DND-41 (cell line): ENCODE results near the gene PSMC4.

Experiments
- ATAC-seq: fragments of 200-7000 bp; cut with Tn5 transposase; 3 replicates; pipeline ENCODE4 v1.9.1; 2021; ENCODE audit warnings: low read depth; ENCODE audit not compliant: insufficient read depth
- DNase-seq: peaks from one replicate; pipeline ENCODE4 v3.0.0-alpha.2; 2020
- H2AFZ ChIP-seq: 2 replicates; pipeline ENCODE4 v1.6.0; 2012; ENCODE audit warnings: low read depth, low read length
- H3K27ac ChIP-seq: 2 replicates; pipeline ENCODE4 v1.5.1; 2012; ENCODE audit warnings: low read length, inconsistent platforms
- H3K27me3 ChIP-seq: fragments of 200-600 bp; sonication (generic); 2 replicates; pipeline ENCODE4 v1.6.0; 2012; ENCODE audit warnings: low read length, mild to moderate bottlenecking, inconsistent platforms; ENCODE audit not compliant: insufficient read depth, poor library complexity
- H3K36me3 ChIP-seq: 2 replicates; pipeline ENCODE4 v1.5.1; 2012; ENCODE audit warnings: low read length, inconsistent platforms; ENCODE audit not compliant: insufficient read depth
- H3K4me1 ChIP-seq: 2 replicates; pipeline ENCODE4 v1.5.1; 2012; ENCODE audit warnings: mild to moderate bottlenecking, low read length; ENCODE audit not compliant: insufficient read depth
- H3K4me2 ChIP-seq: 2 replicates; pipeline ENCODE4 v1.6.0; 2012; ENCODE audit warnings: mild to moderate bottlenecking, moderate library complexity, low read length, inconsistent platforms; ENCODE audit not compliant: insufficient read depth
- H3K4me3 ChIP-seq, 2 experiments: fragments of 200-600 bp in 1 of 2; shearing (Covaris generic) in 1 of 2; 2 replicates each; pipeline ENCODE4 v1.5.1; 2012 to 2016; ENCODE audit warnings: inconsistent platforms in 2 of 2, low read length in 2 of 2, mild to moderate bottlenecking in 2 of 2, low read depth in 1 of 2, moderate library complexity in 1 of 2
- H3K79me2 ChIP-seq: 2 replicates; pipeline ENCODE4 v1.6.0; 2012; ENCODE audit warnings: low read length, inconsistent platforms; ENCODE audit not compliant: insufficient read depth
- H3K9ac ChIP-seq: 2 replicates; pipeline ENCODE4 v1.6.0; 2012; ENCODE audit warnings: low read depth, mild to moderate bottlenecking, inconsistent platforms, low read length, moderate library complexity
- H3K9me3 ChIP-seq: 2 replicates; pipeline ENCODE4 v1.5.1; 2012; ENCODE audit warnings: low read length, moderate library complexity, mild to moderate bottlenecking, inconsistent platforms; ENCODE audit not compliant: insufficient read depth, severe bottlenecking
- H4K20me1 ChIP-seq: 2 replicates; pipeline ENCODE4 v1.6.0; 2012; ENCODE audit warnings: low read length; ENCODE audit not compliant: insufficient read depth
- CTCF ChIP-seq: IDR thresholded peaks from 2 replicates; pipeline ENCODE4 v1.5.1; 2012; ENCODE audit warnings: borderline replicate concordance, low read length, moderate library complexity, mild to moderate bottlenecking; ENCODE audit not compliant: poor library complexity, severe bottlenecking; ENCODE audit errors: extremely low read depth
- EZH2 ChIP-seq: IDR thresholded peaks from 3 replicates; pipeline ENCODE4 v1.6.1; 2012; ENCODE audit warnings: borderline replicate concordance, low read depth, mild to moderate bottlenecking, moderate library complexity, low read length, inconsistent platforms; ENCODE audit not compliant: severe bottlenecking

Gene PSMC4

GRCh38 chr19:39934584-39935363 is 36.2 kb upstream of the PSMC4 start, which contains the start of gene FCGBP:
Gene FCGBP (minus strand): TSS chr19:39934634.
- Histone ChIP-seq H4K20me1 (no peaks in the 10 kb centered on the region), H3K9ac (no peak within 1 kb of the TSS), H3K27ac (no peak within 1 kb of the TSS; the same call in 1 of the 2 replicates), H3K9me3 (no peaks in the 10 kb centered on the region), H3K36me3 (no peaks in the 10 kb centered on the region), H3K79me2 (no peaks in the 10 kb centered on the region), H3K4me2 (no peak within 1 kb of the TSS), H2AFZ (no peak within 1 kb of the TSS), H3K4me1 (peaks cover 11% of the 10 kb centered on the region), H3K4me3 (no peak within 1 kb of the TSS), H3K27me3 (no peaks in the 10 kb centered on the region)
- ATAC-seq (no peak), DNase-seq (no peak)
- TF ChIP-seq CTCF (no peak), EZH2 (no peak)

- H3K9ac ChIP-seq = no peak overlapping the region
- no peaks in the 10 kb centered on the region for H3K27me3 ChIP-seq
- TF ChIP-seq EZH2 (no peak), CTCF (peak; percentile 14)
- ATAC-seq (no peak), DNase-seq (no peak)
- no peaks in the 10 kb centered on the region for H4K20me1 ChIP-seq
- H2AFZ ChIP-seq = no peak overlapping the region
- H3K27ac ChIP-seq = no peak overlapping the region; the same call in 1 of the 2 replicates
- no peaks in the 10 kb centered on the region for H3K36me3 ChIP-seq
- no peaks in the 10 kb centered on the region for H3K79me2 ChIP-seq
- no peak overlapping the region for H3K4me2 ChIP-seq
- H3K4me1 ChIP-seq = peaks cover 17% of the 10 kb centered on the region
- H3K4me3 ChIP-seq = no peak overlapping the region
- no peaks in the 10 kb centered on the region for H3K9me3 ChIP-seq
These were observed 35.7 kb upstream of the PSMC4 start for GRCh38 chr19:39935364-39935661.

GRCh38 chr19:39936020-39936419 is 34.9 kb upstream of the PSMC4 start:
- TF ChIP-seq EZH2 (no peak), CTCF (no peak)
- no peaks in the 10 kb centered on the region for H3K27me3 ChIP-seq
- H2AFZ ChIP-seq = no peak overlapping the region
- no peaks in the 10 kb centered on the region for H4K20me1 ChIP-seq
- H3K9me3 ChIP-seq = no peaks in the 10 kb centered on the region
- H3K36me3 ChIP-seq = no peaks in the 10 kb centered on the region
- H3K9ac ChIP-seq = no peak overlapping the region
- H3K79me2 ChIP-seq = no peaks in the 10 kb centered on the region
- H3K4me1 ChIP-seq = peaks cover 24% of the 10 kb centered on the region
- ATAC-seq (peak; percentile 40; the same call in 1 of the 3 replicates), DNase-seq (no peak)
- peak overlapping the region; percentile 21 for H3K27ac ChIP-seq
- H3K4me2 ChIP-seq = no peak overlapping the region
- H3K4me3 ChIP-seq = no peak overlapping the region
